AG04449 (cell line): ENCODE data around the gene ANKRD34A.

Experiments
- CTCF ChIA-PET: fragments of 350-600 bp; formaldehyde crosslinking; extraction: SDS; loops from one replicate; lab custom pipeline; 2021; ENCODE audit warnings: antibody characterized with exemption; lab: Yijun Ruan, JAX
- POLR2A ChIA-PET: fragments of 400-600, 350-600 bp; formaldehyde crosslinking; extraction: SDS; loops from one replicate; lab custom pipeline; 2020; ENCODE audit warnings: antibody characterized with exemption, inconsistent platforms; lab: Yijun Ruan, JAX
- DNase-seq: peaks from one replicate; pipeline ENCODE4 v3.0.0-alpha.2; 2010; ENCODE audit warnings: low read depth, low spot score
- H3K4me3 ChIP-seq: 2 replicates; pipeline ENCODE4 v1.5.1; 2011; ENCODE audit warnings: low read depth, mild to moderate bottlenecking, control low read depth, low read length
- TF ChIP-seq, protein P1 (sequence below): IDR thresholded peaks from one replicate; pipeline ENCODE4 v1.5.1; 2011; ENCODE audit warnings: mild to moderate bottlenecking, moderate library complexity, low read length, control low read depth, inconsistent platforms; ENCODE audit not compliant: insufficient read depth; ENCODE audit errors: missing control alignments

Gene ANKRD34A

DNA sequence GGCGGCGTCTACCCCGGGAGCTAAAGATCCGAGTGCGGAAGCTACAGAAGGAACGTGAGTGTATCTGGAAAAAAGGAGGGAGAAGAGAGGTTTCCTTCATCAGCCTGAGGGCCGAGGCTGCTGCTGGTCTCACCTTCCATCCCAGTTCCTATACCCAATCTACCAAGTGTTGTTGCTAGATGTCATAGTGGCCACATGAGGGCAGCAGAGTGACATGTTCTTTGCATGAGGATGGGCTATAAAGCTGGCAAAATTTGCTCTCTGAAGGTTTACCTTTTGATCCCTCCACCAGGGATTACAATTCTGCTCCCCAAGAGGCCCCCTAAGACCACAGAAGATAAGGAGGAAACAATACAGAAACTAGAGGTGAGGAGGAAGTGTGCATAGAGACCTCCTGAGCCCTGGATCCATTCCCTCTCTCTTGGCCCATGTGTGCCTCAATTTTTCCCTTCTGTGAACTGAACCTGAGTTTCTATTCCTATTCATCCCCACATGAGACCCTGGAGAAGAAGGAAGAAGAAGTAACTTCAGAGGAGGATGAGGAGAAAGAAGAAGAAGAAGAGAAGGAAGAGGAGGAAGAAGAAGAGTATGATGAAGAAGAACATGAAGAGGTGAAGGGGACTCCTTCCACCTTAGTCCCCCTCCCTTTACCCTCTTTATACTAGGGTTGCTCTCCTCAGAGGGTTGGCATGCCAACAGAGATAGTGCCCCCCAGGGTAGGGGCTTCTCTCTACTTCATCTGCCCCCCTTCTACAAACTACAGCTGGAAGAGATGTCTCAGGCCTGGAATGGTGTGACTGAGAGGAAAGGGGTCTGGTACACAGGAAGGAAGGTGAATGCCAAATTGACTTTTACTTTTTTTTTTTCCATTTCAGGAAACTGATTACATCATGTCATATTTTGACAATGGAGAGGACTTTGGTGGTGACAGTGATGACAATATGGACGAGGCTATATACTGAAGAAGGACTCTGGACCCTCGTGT lies 13.4 kb upstream of the ANKRD34A start:
- DNase-seq = no peak
- ChIA-PET POLR2A (interaction anchor here (0.6 to 2.8 kb wide), 4 partner anchors 13 to 60 kb away, joined by 3 to 15 read pairs (median 6); partner anchors contain the start of genes ANKRD34A and POLR3GL), CTCF (interaction anchor here (0.8 to 24.4 kb wide), 28 partner anchors 12 to 231 kb away, joined by 3 to 787 read pairs (median 6); partner anchors contain the start of genes ANKRD34A, HJV, ITGA10 and LIX1L)
- H3K4me3 ChIP-seq = no peak overlapping the region
- TF ChIP-seq, protein P1, sequence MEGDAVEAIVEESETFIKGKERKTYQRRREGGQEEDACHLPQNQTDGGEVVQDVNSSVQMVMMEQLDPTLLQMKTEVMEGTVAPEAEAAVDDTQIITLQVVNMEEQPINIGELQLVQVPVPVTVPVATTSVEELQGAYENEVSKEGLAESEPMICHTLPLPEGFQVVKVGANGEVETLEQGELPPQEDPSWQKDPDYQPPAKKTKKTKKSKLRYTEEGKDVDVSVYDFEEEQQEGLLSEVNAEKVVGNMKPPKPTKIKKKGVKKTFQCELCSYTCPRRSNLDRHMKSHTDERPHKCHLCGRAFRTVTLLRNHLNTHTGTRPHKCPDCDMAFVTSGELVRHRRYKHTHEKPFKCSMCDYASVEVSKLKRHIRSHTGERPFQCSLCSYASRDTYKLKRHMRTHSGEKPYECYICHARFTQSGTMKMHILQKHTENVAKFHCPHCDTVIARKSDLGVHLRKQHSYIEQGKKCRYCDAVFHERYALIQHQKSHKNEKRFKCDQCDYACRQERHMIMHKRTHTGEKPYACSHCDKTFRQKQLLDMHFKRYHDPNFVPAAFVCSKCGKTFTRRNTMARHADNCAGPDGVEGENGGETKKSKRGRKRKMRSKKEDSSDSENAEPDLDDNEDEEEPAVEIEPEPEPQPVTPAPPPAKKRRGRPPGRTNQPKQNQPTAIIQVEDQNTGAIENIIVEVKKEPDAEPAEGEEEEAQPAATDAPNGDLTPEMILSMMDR = peak; percentile 81

DNA sequence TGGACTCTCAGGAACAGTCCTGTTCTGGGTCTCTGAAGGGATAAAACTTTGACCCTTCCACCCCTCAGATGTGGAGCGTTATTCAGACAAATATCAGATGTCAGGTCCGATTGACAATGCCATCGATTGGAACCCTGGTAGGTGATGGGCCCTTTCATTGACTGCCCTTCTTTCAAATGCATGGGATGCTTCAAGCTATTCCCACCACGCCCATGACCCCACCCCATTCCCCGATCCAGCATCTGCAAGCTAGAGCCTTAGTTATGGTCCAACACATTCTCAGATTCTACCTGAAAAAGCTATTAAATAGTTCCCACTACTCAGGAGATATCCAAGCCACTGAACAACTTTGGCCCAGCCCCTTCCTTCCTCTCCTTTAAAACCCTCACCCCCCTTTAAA lies 12.6 kb upstream of the ANKRD34A start:
- no peak for DNase-seq
- ChIA-PET CTCF (interaction anchor here (0.8 to 24.4 kb wide), 26 partner anchors 11 to 230 kb away, joined by 3 to 787 read pairs (median 6); partner anchors contain the start of genes ANKRD34A, HJV, LIX1L and NUDT17), POLR2A (interaction anchor here (0.6 to 1.1 kb wide), 2 partner anchors 30 to 61 kb away, joined by 3 read pairs; no protein-coding TSS in a partner anchor)
- TF ChIP-seq, protein P1 = no peak
- no peak overlapping the region for H3K4me3 ChIP-seq

DNA sequence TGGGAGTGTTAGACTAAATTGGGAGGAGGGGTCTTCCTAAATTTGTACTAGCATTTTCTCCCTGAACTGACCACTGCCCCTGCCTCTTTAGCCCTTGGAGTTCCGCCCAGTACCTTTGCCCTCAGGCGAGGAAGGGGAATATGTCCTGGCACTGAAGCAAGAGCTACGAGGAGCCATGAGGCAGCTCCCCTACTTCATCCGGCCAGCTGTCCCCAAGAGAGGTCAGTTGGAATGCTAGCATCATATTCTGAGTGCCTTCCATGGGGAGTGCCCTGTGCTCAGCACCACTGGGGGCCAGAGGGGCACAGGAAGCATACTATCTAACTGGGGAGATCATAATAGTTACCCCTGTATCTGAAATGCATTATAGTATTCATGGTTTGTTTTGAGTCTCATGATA lies 10.8 kb upstream of the ANKRD34A start:
- H3K4me3 ChIP-seq = no peak overlapping the region
- POLR2A ChIA-PET = no interaction called here
- TF ChIP-seq, protein P1 = no peak
- DNase-seq = no peak
- CTCF ChIA-PET = interaction anchor here (2.9 to 24.4 kb wide), 4 partner anchors 9 to 129 kb away, joined by 14 to 787 read pairs (median 142); partner anchors contain the start of genes ANKRD34A, HJV, NUDT17 and POLR3GL

DNA sequence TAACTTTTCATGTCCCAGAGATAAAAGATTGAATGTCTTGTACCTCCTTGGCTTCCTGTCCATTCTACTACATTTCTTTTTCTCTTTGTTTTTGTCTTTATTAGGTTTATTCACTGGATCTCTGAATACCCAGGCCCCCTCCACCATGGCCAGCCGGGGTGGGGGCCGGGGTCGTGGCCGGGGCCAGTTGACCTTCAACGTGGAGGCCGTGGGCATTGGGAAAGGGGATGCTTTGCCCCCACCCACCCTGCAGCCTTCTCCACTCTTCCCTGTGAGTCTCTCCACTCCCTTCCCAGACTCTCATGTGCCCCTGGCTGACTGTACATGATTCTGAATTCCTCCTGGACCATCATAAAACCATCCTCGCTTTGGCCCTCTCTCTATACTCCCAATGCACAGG lies 10.3 kb upstream of the ANKRD34A start:
- ChIA-PET POLR2A (no interaction called here), CTCF (interaction anchor here (6.6 to 24.4 kb wide), 3 partner anchors 9 to 37 kb away, joined by 130 to 787 read pairs (median 155); partner anchors contain the start of genes ANKRD34A, HJV, POLR3GL and TXNIP)
- DNase-seq = no peak
- TF ChIP-seq, protein P1 = no peak
- H3K4me3 ChIP-seq = no peak overlapping the region

DNA sequence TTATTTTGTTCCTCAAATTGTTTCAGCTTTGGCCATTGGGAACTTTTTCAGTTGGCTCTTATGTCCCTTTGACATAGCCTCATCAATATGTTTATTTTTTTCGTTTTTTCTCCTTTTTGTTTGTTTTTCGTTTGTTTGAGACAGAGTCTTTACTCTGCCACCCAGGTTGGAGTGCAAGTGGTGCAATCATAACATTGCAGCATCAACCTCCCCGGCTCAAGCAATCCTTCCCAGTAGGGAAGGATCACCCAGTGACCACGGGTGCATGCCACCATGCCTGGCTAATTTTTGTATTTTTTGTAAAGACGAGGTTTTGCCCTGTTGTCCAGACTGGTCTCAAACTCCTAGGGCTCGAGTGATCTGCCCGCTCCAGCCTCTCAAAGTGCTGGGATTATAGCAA lies 8.2 kb upstream of the ANKRD34A start:
- ChIA-PET POLR2A (no interaction called here), CTCF (interaction anchor here (1.0 to 1.4 kb wide), 3 partner anchors 32 to 40 kb away, joined by 3 to 7 read pairs (median 3); no protein-coding TSS in a partner anchor)
- no peak for DNase-seq
- no peak overlapping the region for H3K4me3 ChIP-seq
- TF ChIP-seq, protein P1 = no peak
